ENCODE results near the gene CRIP1.
A peak's percentile ranks its signal among the peaks of the same experiment; 100 is the strongest.

CRIP1 gene

GRCh38 chr14:105507247-105507646, 20.6 kb downstream of the CRIP1 start:
- DNase-seq: no peak

GRCh38 chr14:105508069-105508468, 21.4 kb downstream of the CRIP1 start:
- no peak for DNase-seq

GRCh38 chr14:105508601-105509000, 21.9 kb downstream of the CRIP1 start:
- no peak for DNase-seq

- no peak for DNase-seq
Measured at GRCh38 chr14:105517096-105517495, 30.4 kb downstream of the CRIP1 start.

GRCh38 chr14:105519946-105520698, 33.4 kb downstream of the CRIP1 start:
- no peak for DNase-seq

GRCh38 chr14:105525326-105525725, 38.6 kb downstream of the CRIP1 start:
- no peak for DNase-seq

GRCh38 chr14:105525861-105526775, 39.4 kb downstream of the CRIP1 start, which contains the start of gene TMEM121:
Gene TMEM121 (plus strand): TSS chr14:105526583. CDS start chr14:105528835, 2,252 bp downstream.
- peak; percentile 7 for DNase-seq

GRCh38 chr14:105526776-105527380, 40.2 kb downstream of the CRIP1 start:
- DNase-seq: no peak

- no peak for DNase-seq
Measured at GRCh38 chr14:105527381-105527825, 40.7 kb downstream of the CRIP1 start.

GRCh38 chr14:105527826-105528585, 41.3 kb downstream of the CRIP1 start:
- DNase-seq: peak; percentile 72

- peak; percentile 7 for DNase-seq
Measured at GRCh38 chr14:105528586-105529318, 42.1 kb downstream of the CRIP1 start.

- no peak for DNase-seq
Measured at GRCh38 chr14:105529319-105529568, 42.6 kb downstream of the CRIP1 start.

GRCh38 chr14:105529569-105530284, 43.0 kb downstream of the CRIP1 start:
- DNase-seq: no peak

GRCh38 chr14:105530285-105531087, 43.8 kb downstream of the CRIP1 start:
- DNase-seq: no peak

- no peak for DNase-seq
Measured at GRCh38 chr14:105531088-105531893, 44.6 kb downstream of the CRIP1 start.

- no peak for DNase-seq
Measured at GRCh38 chr14:105531894-105532623, 45.4 kb downstream of the CRIP1 start.

GRCh38 chr14:105532735-105533141, 46.1 kb downstream of the CRIP1 start:
- DNase-seq: peak; percentile 20

GRCh38 chr14:105533391-105533790, 46.7 kb downstream of the CRIP1 start:
- DNase-seq: no peak
